ENCODE results near the gene PPEF1. TPM values are rescaled to one million over a fixed set of nuclear protein-coding genes. Genes with fewer than 3 reads are reported as not detected.

Gene PPEF1
- total and polyA plus RNA-seq, 2 of the 8 experiments (the other 6 are each of a cell fraction or from before 2014, with no cell fraction given), result 0.08 to 0.30 TPM

DNA sequence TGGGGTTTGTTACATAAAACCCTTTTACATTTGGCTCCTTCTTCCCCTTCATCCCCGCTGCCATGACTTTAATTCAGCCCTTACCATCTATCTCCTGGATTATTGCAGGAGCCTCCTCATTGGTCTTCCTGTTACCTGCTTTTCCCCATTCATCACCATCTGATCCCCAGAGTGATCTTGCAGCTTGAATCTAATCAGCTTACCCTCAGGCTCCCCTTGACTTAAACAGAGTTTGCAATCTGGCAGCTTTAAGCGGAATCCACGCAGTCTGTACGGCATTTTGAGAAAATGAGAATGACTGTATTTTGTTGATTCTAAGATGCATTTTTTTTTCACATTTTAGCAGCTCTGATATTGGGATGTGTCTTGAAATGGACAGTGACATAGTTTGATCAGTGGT, 14.9 kb upstream of the PPEF1 start:
- H3K27ac ChIP-seq (ENCODE audit: low read depth, low read length), result no peak overlapping the region
- H4K8ac ChIP-seq (ENCODE audit: extremely low read depth, insufficient read depth, low read length), result no peak overlapping the region
- DNase-seq (ENCODE audit: low read depth in 1 of 2, low spot score in 2 of 2) (no peak), FAIRE-seq (no peak)
- H3K4me1 ChIP-seq (replicated peaks in 1 of 4; ENCODE audit: control insufficient read depth in 3 of 4, insufficient read depth in 4 of 4, low read length in 3 of 4), result no peaks in the 10 kb centered on the region
- H2BK15ac ChIP-seq (ENCODE audit: low read length), result no peak overlapping the region
- WGBS, 2 experiments (ENCODE audit: extremely low coverage in 1 of 2, insufficient coverage in 1 of 2, insufficient read length in 1 of 2, insufficient replicate concordance in 2 of 2, low coverage in 1 of 2, low lambda C conversion rate in 2 of 2, missing lambda C conversion rate in 1 of 2), result 98% methylated on average over 4 of the region's 4 CpGs; no CpG with 5 or more reads in 1 of the 2 experiments
- no peak overlapping the region for H4K5ac ChIP-seq (ENCODE audit: insufficient read length, low read depth, low read length)
- ChIA-PET POLR2A (ENCODE audit: partially characterized antibody) (interaction anchor here (0.6 kb wide), 1 partner anchor 750 kb away, joined by 3 read pairs; no protein-coding TSS in a partner anchor), CTCF (ENCODE audit: partially characterized antibody) (interaction anchor here (2.2 kb wide), 1 partner anchor 16 kb away, joined by 7 read pairs; no protein-coding TSS in a partner anchor)
- no peak overlapping the region for H3K14ac ChIP-seq (ENCODE audit: insufficient read length)
- H3K23me2 ChIP-seq (ENCODE audit: low read depth, low read length), result no peaks in the 10 kb centered on the region
- H2AFZ ChIP-seq (ENCODE audit: low read length), result no peak overlapping the region
- no peak overlapping the region for H3K4ac ChIP-seq (replicated peaks; ENCODE audit: insufficient read length, low read depth, low read length)
- no peak overlapping the region for H3K4me2 ChIP-seq (ENCODE audit: insufficient read depth in 1 of 2, low read depth in 2 of 2, low read length in 2 of 2)
- H2BK12ac ChIP-seq (ENCODE audit: low read depth, low read length), result no peak overlapping the region
- no peak overlapping the region for H4K91ac ChIP-seq (replicated peaks; ENCODE audit: insufficient read length, low read length)
- no peak overlapping the region for H2BK5ac ChIP-seq (ENCODE audit: low read depth, low read length)
- H3K79me1 ChIP-seq (ENCODE audit: low read depth, low read length), result no peaks in the 10 kb centered on the region
- no peaks in the 10 kb centered on the region for H4K20me1 ChIP-seq (replicated peaks in 1 of 2; ENCODE audit: control insufficient read depth in 1 of 2, insufficient read depth in 2 of 2, low read length in 2 of 2)
- TF ChIP-seq HDAC2 (IDR thresholded peaks at IDR 0.05; ENCODE audit: borderline replicate concordance in 1 of 2, low read depth in 2 of 2, low read length in 2 of 2) (no peak), SP1 (IDR thresholded peaks at IDR 0.05; ENCODE audit: low read depth, low read length) (no peak), KDM5A (IDR thresholded peaks at IDR 0.05; ENCODE audit: low read length) (no peak), CHD1 (IDR thresholded peaks at IDR 0.05; ENCODE audit: low read depth, low read length) (no peak), GTF2F1 (IDR thresholded peaks at IDR 0.05; ENCODE audit: borderline replicate concordance, low read depth, low read length) (no peak), POLR2A (IDR thresholded peaks at IDR 0.05; ENCODE audit: control extremely low read depth in 1 of 2, low read depth in 2 of 2, low read length in 2 of 2) (no peak), BRCA1 (IDR thresholded peaks at IDR 0.05; ENCODE audit: low read depth, low read length) (no peak), TAF7 (optimal IDR thresholded peaks at IDR 0.05; ENCODE audit: borderline replicate concordance, low read depth, low read length) (no peak)
- no peak overlapping the region for H3K56ac ChIP-seq (replicated peaks; ENCODE audit: insufficient read length, low read depth, low read length)
- no peaks in the 10 kb centered on the region for H3K27me3 ChIP-seq (replicated peaks in 1 of 4; ENCODE audit: control insufficient read depth in 3 of 4, extremely low read depth in 1 of 4, insufficient read depth in 3 of 4, low read length in 3 of 4)
- no peaks in the 10 kb centered on the region for H3K79me2 ChIP-seq (ENCODE audit: control insufficient read depth in 1 of 2, insufficient read depth in 2 of 2, low read length in 2 of 2)
- H3K18ac ChIP-seq (ENCODE audit: extremely low read depth, low read length), result no peak overlapping the region
- H3K36me3 ChIP-seq (ENCODE audit: control insufficient read depth in 2 of 4, insufficient read depth in 4 of 4, low read length in 3 of 4), result no peaks in the 10 kb centered on the region
- H2BK20ac ChIP-seq (ENCODE audit: low read length), result no peak overlapping the region
- no peak overlapping the region for H2AK5ac ChIP-seq (ENCODE audit: low read depth, low read length)
- H3K9ac ChIP-seq (replicated peaks in 1 of 4; ENCODE audit: extremely low read depth in 1 of 4, low read depth in 3 of 4, low read length in 3 of 4), result no peak overlapping the region
- no peaks in the 10 kb centered on the region for H3K9me3 ChIP-seq (ENCODE audit: insufficient read depth in 2 of 2, low read depth in 1 of 2, low read length in 1 of 2)
- H2BK120ac ChIP-seq (replicated peaks; ENCODE audit: low read depth, low read length), result no peak overlapping the region
- H3K23ac ChIP-seq (ENCODE audit: insufficient read length), result no peak overlapping the region
- no peak overlapping the region for H3K4me3 ChIP-seq (ENCODE audit: extremely low read depth in 1 of 4, insufficient read depth in 2 of 4, low read depth in 3 of 4, low read length in 4 of 4)

Data from H1 (cell line).